Thoracic aorta (tissue), 2 donors: ENCODE data around the gene IGFBP7. TPM values are rescaled to one million over a fixed set of nuclear protein-coding genes. Genes with fewer than 3 reads are reported as not detected.

ENCODE experiments used
- ATAC-seq: fragments of 150-250 bp; one replicate; pipeline ENCODE4 v1.8.0; 2017; ENCODE audit warnings: low read depth; ENCODE audit not compliant: insufficient number of reproducible peaks, low FRiP score
- DNase-seq: peaks from one replicate; pipeline ENCODE4 v3.0.0-alpha.2; 2020; ENCODE audit warnings: low spot score
- H3K27ac ChIP-seq, 2 donors: fragments of 200-600 bp; sonication (generic); 1 replicate in 1 of 2; 2 replicates in 1 of 2; pipeline ENCODE4 v1.5.1; 2016; ENCODE audit warnings: mild to moderate bottlenecking in 2 of 2, moderate library complexity in 2 of 2
- H3K27me3 ChIP-seq: fragments of 200-600 bp; sonication (generic); replicated peaks from 2 replicates; pipeline ENCODE4 v1.6.0; 2016; ENCODE audit warnings: mild to moderate bottlenecking; ENCODE audit not compliant: insufficient read depth
- H3K36me3 ChIP-seq: fragments of 200-600 bp; sonication (generic); one replicate; pipeline ENCODE4 v1.5.1; 2016
- H3K4me1 ChIP-seq, 2 donors: fragments of 200-600 bp; sonication (generic); 1 replicate in 1 of 2; 2 replicates in 1 of 2; pipeline versions ENCODE4 v1.5.1 to v1.6.0; 2016; ENCODE audit warnings: low read depth in 2 of 2, mild to moderate bottlenecking in 1 of 2; ENCODE audit not compliant: control insufficient read depth in 1 of 2
- H3K4me3 ChIP-seq: fragments of 200-600 bp; sonication (generic); 2 replicates; pipeline ENCODE4 v1.5.1; 2016; ENCODE audit warnings: mild to moderate bottlenecking
- H3K9me3 ChIP-seq: fragments of 200-600 bp; sonication (generic); 2 replicates; pipeline ENCODE4 v1.5.1; 2016
- CTCF ChIP-seq: fragments of 200-600 bp; sonication (generic); IDR thresholded peaks from one replicate; pipeline ENCODE4 v1.5.1; 2019; ENCODE audit warnings: antibody characterized with exemption
- total RNA-seq, 2 donors: library from RNA; depleted of rRNA; stranded (reverse); fragments of >200 nt; gene quantifications; one replicate each; pipeline versions ENCODE4 v1.1.0 to v1.2.3, GENCODE V29; 2016

The IGFBP7 gene
- total RNA-seq, 2 donors from 2014 or later = 4,453 to 6,615 TPM

GRCh38 chr4:57040510-57040909 lies 69.7 kb downstream of the IGFBP7 start:
- Histone ChIP-seq H3K27me3 (no peaks in the 10 kb centered on the region), H3K27ac (peak overlapping the region; percentile 89 to 95), H3K36me3 (peaks cover 8% of the 10 kb centered on the region), H3K4me3 (no peak overlapping the region), H3K4me1 (peaks cover 60 to 99% of the 10 kb centered on the region in 2 donors), H3K9me3 (no peaks in the 10 kb centered on the region)
- no peak for ATAC-seq
- no peak for TF ChIP-seq CTCF
- DNase-seq = no peak

DNA sequence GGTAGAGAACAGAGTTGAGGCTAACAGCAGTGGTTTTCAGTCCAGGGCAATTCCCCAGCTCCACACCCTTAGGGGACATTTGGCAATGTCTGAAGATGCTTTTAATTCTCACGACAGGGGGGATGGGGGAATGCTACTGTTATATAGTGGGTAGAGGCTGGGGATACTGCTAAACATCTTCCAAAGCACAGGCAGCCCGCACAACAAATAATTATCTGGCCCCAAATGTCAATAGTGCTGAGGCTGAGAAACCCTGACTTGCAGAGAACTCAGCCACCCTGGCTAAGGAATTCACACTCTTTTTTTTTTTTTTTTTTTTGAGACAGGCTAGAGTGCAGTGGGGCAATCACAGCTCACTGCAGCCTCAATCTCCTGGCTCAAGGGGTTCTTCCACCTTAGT lies 70.8 kb downstream of the IGFBP7 start:
- Histone ChIP-seq H3K4me1 (peaks cover 53 to 97% of the 10 kb centered on the region in 2 donors), H3K27ac (peak overlapping the region; percentile 64 to 89), H3K9me3 (no peaks in the 10 kb centered on the region), H3K36me3 (peaks cover 8% of the 10 kb centered on the region), H3K27me3 (no peaks in the 10 kb centered on the region), H3K4me3 (no peak overlapping the region)
- no peak for TF ChIP-seq CTCF
- ATAC-seq (no peak), DNase-seq (no peak)

DNA sequence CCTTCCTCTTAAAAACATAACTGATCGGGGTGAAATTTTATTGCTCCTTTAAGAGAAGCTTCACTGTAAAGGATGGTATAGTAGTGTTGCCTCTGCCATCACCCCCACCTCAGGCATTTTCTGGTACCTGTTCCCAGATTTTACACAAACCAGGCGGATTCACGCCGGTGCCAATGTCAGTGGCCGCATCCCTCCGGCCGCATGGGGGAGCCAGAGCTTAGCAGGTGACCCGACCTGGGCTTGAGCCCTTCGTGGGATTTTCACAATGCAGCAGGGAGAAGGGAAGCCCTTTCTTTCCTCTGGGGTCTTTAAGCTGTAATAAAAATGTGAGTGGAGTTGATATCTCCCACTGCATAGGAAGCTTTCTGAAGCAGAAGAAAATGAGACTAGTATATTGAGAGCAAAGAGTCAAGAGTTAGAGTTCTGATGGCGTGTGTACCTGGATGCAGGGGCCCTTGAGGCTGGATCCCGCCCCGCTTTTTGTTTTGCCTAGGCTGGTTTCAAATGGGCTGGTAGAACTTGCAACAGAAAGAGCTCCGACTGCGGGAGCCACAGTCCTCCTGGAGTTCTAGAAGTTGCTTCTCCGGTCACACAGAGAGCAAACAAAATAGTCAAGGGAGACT lies 72.1 kb downstream of the IGFBP7 start:
- H3K27ac ChIP-seq = peak overlapping the region; percentile 64 to 89

DNA sequence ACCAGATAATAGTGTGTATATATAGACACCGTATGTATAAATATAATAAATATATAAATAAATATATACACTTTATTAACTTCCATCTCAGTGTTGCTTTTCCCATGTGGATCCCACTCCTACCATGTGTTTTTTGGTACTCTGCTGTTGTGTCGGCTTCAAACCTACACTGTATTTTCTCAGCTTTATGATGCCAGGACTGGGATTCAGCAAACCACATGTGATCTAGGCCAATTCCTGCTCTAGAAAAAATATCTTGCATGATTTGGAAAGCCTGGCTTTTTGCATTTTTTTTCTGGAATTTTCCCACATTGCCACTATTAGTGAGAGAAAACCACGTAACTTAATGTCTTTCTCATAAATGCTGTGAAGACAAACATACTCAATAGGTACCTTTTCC lies 75.7 kb downstream of the IGFBP7 start:
- Histone ChIP-seq H3K36me3 (peaks cover 33% of the 10 kb centered on the region), H3K27me3 (no peaks in the 10 kb centered on the region), H3K27ac (peak overlapping the region; percentile 2 to 46), H3K4me1 (peaks cover 9 to 49% of the 10 kb centered on the region in 2 donors), H3K9me3 (no peaks in the 10 kb centered on the region), H3K4me3 (no peak overlapping the region)
- ATAC-seq (no peak), DNase-seq (no peak)
- TF ChIP-seq CTCF = no peak

More for the DNA sequence above, 72.1 kb downstream of the IGFBP7 start:
- DNase-seq (no peak), ATAC-seq (no peak)
- peaks cover 42 to 85% of the 10 kb centered on the region in 2 donors for H3K4me1 ChIP-seq
- peaks cover 12% of the 10 kb centered on the region for H3K36me3 ChIP-seq
- no peaks in the 10 kb centered on the region for H3K9me3 ChIP-seq
- H3K4me3 ChIP-seq = no peak overlapping the region
- H3K27me3 ChIP-seq = no peaks in the 10 kb centered on the region
- peak; percentile 84 for TF ChIP-seq CTCF

GRCh38 chr4:57023104-57023503 lies 87.1 kb downstream of the IGFBP7 start:
- Histone ChIP-seq H3K9me3 (no peaks in the 10 kb centered on the region), H3K27ac (no peak overlapping the region), H3K36me3 (peaks cover 35% of the 10 kb centered on the region), H3K4me1 (peaks cover 2 to 14% of the 10 kb centered on the region in 2 donors), H3K4me3 (no peak overlapping the region), H3K27me3 (no peaks in the 10 kb centered on the region)
- DNase-seq (no peak), ATAC-seq (no peak)
- TF ChIP-seq CTCF = no peak
